Choroid plexus epithelial cell (primary cell): Measurements from ENCODE around the gene UGP2.
A peak's percentile ranks its signal among the peaks of the same experiment; 100 is the strongest.
"Not testable (repeated sequence)": the region's sequence is repeated elsewhere in the genome, so short reads cannot be mapped to it uniquely, and the experiment has no call there.

Experiments
- DNase-seq: peaks from one replicate; pipeline ENCODE4 v3.0.0-alpha.2; 2010; ENCODE audit warnings: low read depth
- H3K4me3 ChIP-seq: 2 replicates; pipeline ENCODE4 v1.5.1; 2011; ENCODE audit warnings: low read depth, mild to moderate bottlenecking, control low read depth, low read length, moderate library complexity
- CTCF ChIP-seq: conservative IDR thresholded peaks from 2 replicates; pipeline ENCODE4 v1.5.1; 2011; ENCODE audit warnings: low read depth, mild to moderate bottlenecking, control low read depth, inconsistent platforms, low read length, moderate library complexity

Gene UGP2

GRCh38 chr2:63903003-63903402, 61.3 kb downstream of the UGP2 start:
- peak; percentile 51 for DNase-seq
- H3K4me3 ChIP-seq, result no peak overlapping the region
- no peak for TF ChIP-seq CTCF

GRCh38 chr2:63914311-63914710, 72.6 kb downstream of the UGP2 start:
- DNase-seq, result no peak
- TF ChIP-seq CTCF, result no peak
- H3K4me3 ChIP-seq, result no peak overlapping the region

GRCh38 chr2:63926815-63927214, 85.1 kb downstream of the UGP2 start:
- DNase-seq, result peak; percentile 13
- no peak overlapping the region for H3K4me3 ChIP-seq
- no peak for TF ChIP-seq CTCF

- DNase-seq, H3K4me3 ChIP-seq: not testable (repeated sequence)
Measured at GRCh38 chr2:63932104-63932503, 90.4 kb downstream of the UGP2 start.
